Neural progenitor cell (in vitro differentiated cells): Measurements from ENCODE around the gene FAM149A.

Source experiments
- CTCF ChIP-seq: fragments of 200-600 bp; sonication (generic); IDR thresholded peaks from 2 replicates; pipeline ENCODE4 v1.5.1; 2017; ENCODE audit warnings: antibody characterized with exemption, mild to moderate bottlenecking
- EZH2 ChIP-seq: fragments of 200-600 bp; sonication (generic); IDR thresholded peaks from 2 replicates; pipeline ENCODE4 v1.6.1; 2017; ENCODE audit warnings: antibody characterized with exemption, mild to moderate bottlenecking, moderate library complexity
- EZH2phosphoT487 ChIP-seq: fragments of 200-600 bp; sonication (generic); IDR thresholded peaks from 2 replicates; pipeline ENCODE4 v1.6.1; 2017; ENCODE audit warnings: antibody characterized with exemption

GRCh38 chr4:186137196-186137794 lies 32.8 kb downstream of the FAM149A start:
- TF ChIP-seq CTCF: peak; percentile 71
- TF ChIP-seq EZH2: no peak
- TF ChIP-seq EZH2phosphoT487: no peak
